GM13976 (cell line): ENCODE results near the gene NDUFA13.

Source experiments
- DNase-seq: peaks from one replicate; pipeline ENCODE4 v3.0.0; 2012; ENCODE audit warnings: low spot score
- CTCF ChIP-seq: IDR thresholded peaks from 2 replicates; pipeline ENCODE4 v1.5.1; 2012; ENCODE audit warnings: borderline replicate concordance, mild to moderate bottlenecking; ENCODE audit not compliant: insufficient read depth; ENCODE audit errors: extremely low read depth, missing control alignments, control extremely low read depth
- in situ Hi-C: fragments of 300-500 bp; cut with MboI; formaldehyde crosslinking; loops from one replicate; pipeline ENCODE4 v1.12.0; 2022; ENCODE audit warnings: low sequenced_read_pairs, mixed read lengths, inconsistent platforms; ENCODE audit not compliant: unreplicated experiment

NDUFA13 gene

GRCh38 chr19:19571071-19571786 is 55.2 kb downstream of the NDUFA13 start:
- no peak for DNase-seq
- no peak for TF ChIP-seq CTCF
- in situ Hi-C loops: no loop called here

DNA sequence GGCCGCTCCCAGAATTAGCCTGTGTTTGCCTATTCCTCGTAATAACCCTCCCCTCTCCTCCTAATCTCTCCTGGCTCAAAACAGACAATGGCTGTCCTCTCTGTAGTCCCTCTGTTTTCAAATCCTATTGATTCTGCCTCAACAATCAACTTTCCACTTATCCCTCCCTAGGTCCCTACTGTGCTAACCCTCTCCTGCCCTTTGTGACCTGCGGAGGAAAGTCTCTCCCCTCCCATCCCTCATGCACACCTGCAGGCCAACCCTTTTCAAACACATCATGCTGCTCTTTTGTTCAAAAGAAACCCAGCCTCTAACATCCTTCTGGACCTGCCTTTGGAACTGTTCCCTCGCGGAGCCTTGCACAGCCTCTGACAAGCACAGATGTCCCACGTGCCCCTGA is 59.4 kb downstream of the NDUFA13 start:
- DNase-seq: no peak
- no peak for TF ChIP-seq CTCF
- in situ Hi-C loops: no loop called here
